T47D (cell line): ENCODE measurements around the gene WDR18.
"Not testable (repeated sequence)": the region's sequence is repeated elsewhere in the genome, so short reads cannot be mapped to it uniquely, and the experiment has no call there.

Experiments
- DNase-seq, 2 experiments: peaks; one replicate each; pipeline versions ENCODE4 v3.0.0 to v3.0.0-alpha.2; 2011 to 2012; ENCODE audit warnings: low read depth in 1 of 2, low spot score in 1 of 2
- JUND ChIP-seq: IDR thresholded peaks from 2 replicates; pipeline ENCODE4 v1.6.1; 2012; ENCODE audit warnings: low read depth
- in situ Hi-C: cut with HindIII; loops from 2 replicates; pipeline ENCODE4 v1.10.0; 2016; ENCODE audit warnings: low sequenced_read_pairs, low pct_unique_long_range_greater_than_20kb

The WDR18 gene

GRCh38 chr19:1019980-1020867 is 36.1 kb downstream of the WDR18 start:
- TF ChIP-seq JUND: no peak
- no peak for DNase-seq
- in situ Hi-C loops: no loop called here

GRCh38 chr19:1020868-1021425 is 36.8 kb downstream of the WDR18 start, which contains the start of gene TMEM259:
TSS of gene TMEM259 (minus strand) at chr19:1021123. CDS start at chr19:1020996, 127 bp downstream.
- in situ Hi-C loops: no loop called here
- no peak for TF ChIP-seq JUND
- DNase-seq: peak; percentile 85 to 96

- in situ Hi-C loops, DNase-seq: not testable (repeated sequence)
Observed at GRCh38 chr19:1023883-1024188, 39.7 kb downstream of the WDR18 start.

- in situ Hi-C loops, DNase-seq: not testable (repeated sequence)
Observed at GRCh38 chr19:1025080-1025479, 40.9 kb downstream of the WDR18 start.

GRCh38 chr19:1025960-1026782 is 42.0 kb downstream of the WDR18 start, which contains the start of gene CNN2:
TSS of gene CNN2 (plus strand) at chr19:1026608. CDS start at chr19:1026662, 54 bp downstream.
- DNase-seq: peak; percentile 81 to 86
- in situ Hi-C loops: no loop called here
- no peak for TF ChIP-seq JUND

- TF ChIP-seq JUND: no peak
- peak in 1 of 2 experiments; percentile 50 for DNase-seq
- in situ Hi-C loops: no loop called here
Observed at GRCh38 chr19:1026783-1027649, 42.9 kb downstream of the WDR18 start.

GRCh38 chr19:1027650-1028061 is 43.5 kb downstream of the WDR18 start:
- TF ChIP-seq JUND: no peak
- in situ Hi-C loops: no loop called here
- DNase-seq: no peak

GRCh38 chr19:1028062-1028926 is 44.1 kb downstream of the WDR18 start:
- in situ Hi-C loops: no loop called here
- TF ChIP-seq JUND: no peak
- DNase-seq: peak; percentile 67 to 85

- in situ Hi-C loops: no loop called here
- TF ChIP-seq JUND: no peak
- DNase-seq: no peak
Observed at GRCh38 chr19:1032264-1032867, 48.2 kb downstream of the WDR18 start.

- in situ Hi-C loops: no loop called here
Observed at GRCh38 chr19:1035998-1036621, 52.0 kb downstream of the WDR18 start.

GRCh38 chr19:1037621-1038064 is 53.5 kb downstream of the WDR18 start:
- no peak for DNase-seq
- no peak for TF ChIP-seq JUND
- in situ Hi-C loops: no loop called here

More at GRCh38 chr19:1035998-1036621, 52.0 kb downstream of the WDR18 start:
- TF ChIP-seq JUND: no peak
- no peak for DNase-seq
